DND-41 (cell line): ENCODE measurements around the gene IQCE.
"Not testable (repeated sequence)": the region's sequence is repeated elsewhere in the genome, so short reads cannot be mapped to it uniquely, and the experiment has no call there.

ENCODE experiments used
- EZH2 ChIP-seq: IDR thresholded peaks from 3 replicates; pipeline ENCODE4 v1.6.1; 2012; ENCODE audit warnings: borderline replicate concordance, low read depth, mild to moderate bottlenecking, moderate library complexity, low read length, inconsistent platforms; ENCODE audit not compliant: severe bottlenecking
- TF ChIP-seq, protein P1 (sequence below): IDR thresholded peaks from 2 replicates; pipeline ENCODE4 v1.5.1; 2012; ENCODE audit warnings: borderline replicate concordance, low read length, moderate library complexity, mild to moderate bottlenecking; ENCODE audit not compliant: poor library complexity, severe bottlenecking; ENCODE audit errors: extremely low read depth

DNA sequence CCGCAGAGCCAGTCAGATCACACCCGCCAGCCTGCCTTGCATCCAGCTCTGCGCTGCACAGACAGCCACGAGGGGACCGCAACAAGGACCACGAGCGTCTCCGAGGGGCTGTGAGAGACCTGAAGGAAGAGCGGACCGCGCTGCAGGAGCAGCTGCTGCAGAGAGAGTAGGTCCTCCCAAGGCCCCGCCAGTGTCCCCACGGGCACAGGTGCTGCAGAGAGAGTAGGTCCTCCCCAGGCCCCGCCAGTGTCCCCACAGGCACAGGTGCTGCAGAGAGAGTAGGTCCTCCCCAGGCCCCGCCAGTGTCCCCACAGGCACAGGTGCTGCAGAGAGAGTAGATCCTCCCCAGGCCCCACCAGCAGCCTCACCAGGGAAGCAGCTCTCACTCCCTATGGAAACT lies 31.2 kb downstream of the IQCE start:
- TF ChIP-seq, protein P1, sequence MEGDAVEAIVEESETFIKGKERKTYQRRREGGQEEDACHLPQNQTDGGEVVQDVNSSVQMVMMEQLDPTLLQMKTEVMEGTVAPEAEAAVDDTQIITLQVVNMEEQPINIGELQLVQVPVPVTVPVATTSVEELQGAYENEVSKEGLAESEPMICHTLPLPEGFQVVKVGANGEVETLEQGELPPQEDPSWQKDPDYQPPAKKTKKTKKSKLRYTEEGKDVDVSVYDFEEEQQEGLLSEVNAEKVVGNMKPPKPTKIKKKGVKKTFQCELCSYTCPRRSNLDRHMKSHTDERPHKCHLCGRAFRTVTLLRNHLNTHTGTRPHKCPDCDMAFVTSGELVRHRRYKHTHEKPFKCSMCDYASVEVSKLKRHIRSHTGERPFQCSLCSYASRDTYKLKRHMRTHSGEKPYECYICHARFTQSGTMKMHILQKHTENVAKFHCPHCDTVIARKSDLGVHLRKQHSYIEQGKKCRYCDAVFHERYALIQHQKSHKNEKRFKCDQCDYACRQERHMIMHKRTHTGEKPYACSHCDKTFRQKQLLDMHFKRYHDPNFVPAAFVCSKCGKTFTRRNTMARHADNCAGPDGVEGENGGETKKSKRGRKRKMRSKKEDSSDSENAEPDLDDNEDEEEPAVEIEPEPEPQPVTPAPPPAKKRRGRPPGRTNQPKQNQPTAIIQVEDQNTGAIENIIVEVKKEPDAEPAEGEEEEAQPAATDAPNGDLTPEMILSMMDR = not testable (repeated sequence)
- not testable (repeated sequence) for TF ChIP-seq EZH2
